RWPE2 (cell line): ENCODE measurements around the gene THSD7A.
A peak's percentile ranks its signal among the peaks of the same experiment; 100 is the strongest.

Experiments
- ATAC-seq: fragments of 200-7000 bp; cut with Tn5 transposase; 3 replicates; pipeline ENCODE4 v1.9.1; 2021; ENCODE audit warnings: low read depth
- DNase-seq: peaks from one replicate; pipeline ENCODE4 v3.0.0-alpha.2; 2020; ENCODE audit warnings: low spot score
- H3K27ac ChIP-seq: fragments of 450-650 bp; 2 replicates; pipeline ENCODE4 v1.5.1; 2017; ENCODE audit warnings: mild to moderate bottlenecking; ENCODE audit not compliant: poor library complexity, severe bottlenecking
- H3K27me3 ChIP-seq: fragments of 250-450 bp; sonication (Bioruptor Pico); 2 replicates; pipeline ENCODE4 v1.5.1; 2021; ENCODE audit warnings: mild to moderate bottlenecking, moderate library complexity; ENCODE audit not compliant: insufficient read depth, poor library complexity, severe bottlenecking
- H3K36me3 ChIP-seq: fragments of 250-450 bp; sonication (Bioruptor Pico); 2 replicates; pipeline ENCODE4 v1.5.1; 2020; ENCODE audit warnings: low read depth, mild to moderate bottlenecking, moderate library complexity
- H3K4me1 ChIP-seq: fragments of 250-450 bp; sonication (Bioruptor Pico); 2 replicates; pipeline ENCODE4 v1.5.1; 2021; ENCODE audit warnings: mild to moderate bottlenecking, moderate library complexity; ENCODE audit not compliant: insufficient read depth, poor library complexity, severe bottlenecking
- H3K4me3 ChIP-seq: fragments of 250-450 bp; sonication (Bioruptor Pico); 2 replicates; pipeline ENCODE4 v1.5.1; 2021; ENCODE audit warnings: mild to moderate bottlenecking, moderate library complexity; ENCODE audit not compliant: severe bottlenecking
- H3K9me3 ChIP-seq: fragments of 250-450 bp; sonication (Bioruptor Pico); 2 replicates; pipeline ENCODE4 v1.5.1; 2021; ENCODE audit warnings: mild to moderate bottlenecking, moderate library complexity; ENCODE audit not compliant: severe bottlenecking
- CTCF ChIP-seq: fragments of 450-650 bp; IDR thresholded peaks from one replicate; pipeline ENCODE4 v1.5.1; 2017; ENCODE audit warnings: mild to moderate bottlenecking, moderate library complexity; ENCODE audit not compliant: poor library complexity, severe bottlenecking

The THSD7A gene

DNA sequence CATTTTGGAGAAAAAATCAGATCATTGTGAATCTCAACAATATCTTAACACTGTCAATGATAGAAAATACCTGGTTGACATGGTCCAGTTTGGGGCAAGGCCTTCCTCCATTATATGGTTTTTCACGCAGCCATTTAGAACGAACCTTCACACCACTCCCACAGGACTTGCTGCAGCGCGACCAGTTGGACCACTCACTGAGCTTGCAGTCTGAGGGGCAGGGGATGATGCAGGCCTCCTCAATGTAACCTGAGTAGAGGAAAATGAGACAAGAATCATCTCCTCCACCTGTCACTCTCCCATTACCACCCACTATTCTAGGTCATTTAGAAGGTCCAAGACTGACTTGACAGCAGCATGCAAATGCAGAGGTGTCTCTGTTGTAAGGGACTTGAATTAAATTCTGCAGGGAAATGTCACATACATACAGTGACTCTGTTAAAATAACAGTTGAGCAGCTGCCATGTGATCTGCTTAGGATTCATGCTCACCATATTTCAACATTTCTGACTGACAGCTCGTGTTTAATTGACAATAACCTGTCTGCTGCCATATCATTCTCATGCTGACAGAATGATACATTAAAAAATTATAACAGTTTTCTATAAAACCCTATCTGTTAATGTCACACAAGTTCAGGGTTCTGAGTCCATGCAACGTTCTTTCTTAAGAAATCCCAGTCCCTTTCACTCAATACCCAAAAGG lies 403.0 kb downstream of the THSD7A start:
- no peak for TF ChIP-seq CTCF
- Histone ChIP-seq H3K9me3 (no peaks in the 10 kb centered on the region), H3K27me3 (peaks cover 6% of the 10 kb centered on the region), H3K4me3 (no peak overlapping the region), H3K27ac (no peak overlapping the region), H3K4me1 (no peaks in the 10 kb centered on the region), H3K36me3 (no peaks in the 10 kb centered on the region)
- ATAC-seq (no peak), DNase-seq (no peak)

GRCh38 chr7:11427686-11428273 lies 404.2 kb downstream of the THSD7A start:
- Histone ChIP-seq H3K27ac (no peak overlapping the region), H3K27me3 (peaks cover 3% of the 10 kb centered on the region), H3K9me3 (no peaks in the 10 kb centered on the region), H3K4me1 (no peaks in the 10 kb centered on the region), H3K36me3 (no peaks in the 10 kb centered on the region), H3K4me3 (no peak overlapping the region)
- DNase-seq (no peak), ATAC-seq (peak; percentile 62; the same call in 2 of the 3 replicates)
- peak; percentile 86 for TF ChIP-seq CTCF

GRCh38 chr7:11424006-11424405 lies 408.0 kb downstream of the THSD7A start:
- ATAC-seq (no peak), DNase-seq (no peak)
- H3K27me3 ChIP-seq, result no peaks in the 10 kb centered on the region
- no peaks in the 10 kb centered on the region for H3K36me3 ChIP-seq
- H3K4me1 ChIP-seq, result no peaks in the 10 kb centered on the region
- H3K27ac ChIP-seq, result no peak overlapping the region
- H3K9me3 ChIP-seq, result no peaks in the 10 kb centered on the region
- no peak overlapping the region for H3K4me3 ChIP-seq
- no peak for TF ChIP-seq CTCF

DNA sequence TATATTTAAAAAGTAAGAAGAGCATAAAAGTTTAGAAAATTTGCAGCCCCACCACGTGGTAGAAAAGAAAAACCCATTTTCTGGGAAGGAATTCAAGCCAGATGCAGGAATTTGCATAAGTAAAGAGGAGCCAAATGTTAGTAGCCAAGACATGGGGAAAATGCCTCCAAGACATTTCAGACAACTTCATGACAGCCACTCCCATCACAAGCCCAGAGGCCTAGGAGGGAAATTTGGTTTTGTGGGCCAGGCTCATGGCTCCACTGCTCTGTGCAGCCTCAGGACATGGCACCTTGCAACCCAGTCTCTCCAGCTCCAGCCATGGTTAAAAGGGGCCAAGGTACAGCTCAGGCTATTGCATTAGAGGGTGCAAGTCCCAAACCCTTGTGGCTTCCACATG lies 411.9 kb downstream of the THSD7A start:
- no peak for DNase-seq
- no peak for ATAC-seq

More for the DNA sequence above, 411.9 kb downstream of the THSD7A start:
- Histone ChIP-seq H3K4me3 (no peak overlapping the region), H3K27me3 (no peaks in the 10 kb centered on the region), H3K9me3 (no peaks in the 10 kb centered on the region), H3K27ac (no peak overlapping the region), H3K4me1 (no peaks in the 10 kb centered on the region), H3K36me3 (no peaks in the 10 kb centered on the region)
- TF ChIP-seq CTCF, result no peak
